ENCODE data around the gene CCDC81.

Gene CCDC81

DNA sequence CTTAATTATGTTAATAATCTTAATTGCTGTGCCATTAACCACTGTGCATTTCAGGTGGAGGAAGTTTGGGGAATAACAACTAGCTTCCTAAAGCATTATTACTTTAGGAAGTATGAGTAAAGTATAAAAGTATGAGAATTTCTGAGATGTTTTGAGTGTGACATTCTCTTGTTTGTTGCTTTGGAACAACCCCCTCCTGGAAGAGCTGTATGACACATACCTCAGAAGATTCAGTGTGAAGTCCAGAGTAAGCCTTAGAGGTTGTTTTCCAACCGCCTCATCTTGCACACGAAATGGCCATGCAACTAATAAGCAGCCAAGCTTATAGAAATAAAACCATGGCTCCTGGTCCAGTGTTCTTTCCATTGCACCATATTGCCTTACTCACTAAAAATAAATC lies 21.7 kb downstream of the CCDC81 start:
- in situ Hi-C loops (cut with HindIII; ENCODE audit: low sequenced_read_pairs): no loop called here
- DNase-seq (ENCODE audit: low read depth): no peak
- no peak overlapping the region for H3K4me3 ChIP-seq (ENCODE audit: low read depth, low read length)
- TF ChIP-seq, protein P1, sequence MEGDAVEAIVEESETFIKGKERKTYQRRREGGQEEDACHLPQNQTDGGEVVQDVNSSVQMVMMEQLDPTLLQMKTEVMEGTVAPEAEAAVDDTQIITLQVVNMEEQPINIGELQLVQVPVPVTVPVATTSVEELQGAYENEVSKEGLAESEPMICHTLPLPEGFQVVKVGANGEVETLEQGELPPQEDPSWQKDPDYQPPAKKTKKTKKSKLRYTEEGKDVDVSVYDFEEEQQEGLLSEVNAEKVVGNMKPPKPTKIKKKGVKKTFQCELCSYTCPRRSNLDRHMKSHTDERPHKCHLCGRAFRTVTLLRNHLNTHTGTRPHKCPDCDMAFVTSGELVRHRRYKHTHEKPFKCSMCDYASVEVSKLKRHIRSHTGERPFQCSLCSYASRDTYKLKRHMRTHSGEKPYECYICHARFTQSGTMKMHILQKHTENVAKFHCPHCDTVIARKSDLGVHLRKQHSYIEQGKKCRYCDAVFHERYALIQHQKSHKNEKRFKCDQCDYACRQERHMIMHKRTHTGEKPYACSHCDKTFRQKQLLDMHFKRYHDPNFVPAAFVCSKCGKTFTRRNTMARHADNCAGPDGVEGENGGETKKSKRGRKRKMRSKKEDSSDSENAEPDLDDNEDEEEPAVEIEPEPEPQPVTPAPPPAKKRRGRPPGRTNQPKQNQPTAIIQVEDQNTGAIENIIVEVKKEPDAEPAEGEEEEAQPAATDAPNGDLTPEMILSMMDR (IDR thresholded peaks at IDR 0.05; ENCODE audit: low read depth, low read length, missing control alignments): no peak

DNA sequence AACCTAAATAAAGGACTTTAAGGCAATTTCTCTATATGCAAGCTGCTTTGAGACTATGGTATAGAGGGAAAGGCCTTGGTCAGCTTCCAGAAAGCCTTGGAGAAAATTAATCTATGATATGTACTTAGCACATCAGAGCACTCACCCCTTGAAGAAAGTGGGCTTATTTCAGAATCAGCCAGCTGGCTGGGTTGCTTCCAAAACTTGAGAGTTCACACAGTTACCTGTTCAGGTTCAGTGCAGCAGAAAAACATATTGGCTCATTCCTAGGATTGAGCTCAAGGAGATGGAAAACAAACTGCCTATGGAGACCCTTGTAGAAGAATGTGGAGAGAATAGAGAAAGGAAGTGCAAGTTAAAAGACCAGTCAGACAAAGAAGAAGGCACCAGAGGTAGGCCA lies 22.7 kb downstream of the CCDC81 start:
- in situ Hi-C loops (cut with HindIII; ENCODE audit: low sequenced_read_pairs): no loop called here
- no peak for DNase-seq (ENCODE audit: low read depth)
- TF ChIP-seq, protein P1 (IDR thresholded peaks at IDR 0.05; ENCODE audit: low read depth, low read length, missing control alignments): no peak
- no peak overlapping the region for H3K4me3 ChIP-seq (ENCODE audit: low read depth, low read length)

DNA sequence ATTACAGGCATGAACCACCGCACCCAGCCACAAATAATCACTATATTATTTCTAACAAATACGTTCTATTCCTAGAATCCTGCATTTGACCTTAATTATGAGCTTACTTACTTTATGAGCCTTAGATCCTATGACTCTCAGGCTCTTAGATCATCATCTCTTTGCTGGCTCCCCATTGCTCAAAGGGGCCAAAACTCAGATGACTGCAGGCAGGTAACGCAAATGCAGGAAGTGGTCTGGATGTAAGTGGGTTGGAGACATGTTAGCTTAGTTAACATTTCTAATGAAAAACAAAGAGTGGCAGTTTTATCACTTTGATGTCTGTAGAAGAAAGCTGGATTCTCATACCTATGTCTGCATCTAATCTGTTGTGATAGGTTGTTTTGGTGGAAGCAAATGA lies 23.4 kb downstream of the CCDC81 start:
- DNase-seq (ENCODE audit: low read depth): no peak
- TF ChIP-seq, protein P1 (IDR thresholded peaks at IDR 0.05; ENCODE audit: low read depth, low read length, missing control alignments): no peak
- no peak overlapping the region for H3K4me3 ChIP-seq (ENCODE audit: low read depth, low read length)
- in situ Hi-C loops (cut with HindIII; ENCODE audit: low sequenced_read_pairs): no loop called here

DNA sequence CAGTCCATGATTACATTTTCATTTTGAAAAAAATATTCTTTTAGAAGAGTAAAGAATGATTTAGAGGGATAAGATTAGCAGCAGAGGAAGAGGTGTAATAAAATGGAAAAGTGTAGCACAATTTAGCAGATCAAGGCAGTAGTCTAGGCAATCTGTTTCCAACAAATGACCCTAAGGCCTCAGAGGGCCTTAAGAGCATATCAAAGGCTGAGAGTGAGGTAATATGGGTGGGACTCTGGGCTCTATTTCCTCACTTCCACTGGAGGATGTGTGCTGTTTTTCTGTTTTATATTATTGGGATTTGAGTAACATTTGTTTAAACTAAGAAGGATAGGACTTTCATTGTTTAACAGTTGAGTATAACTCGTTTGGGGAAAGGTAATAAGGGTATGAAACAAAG lies 28.8 kb downstream of the CCDC81 start:
- no peak for DNase-seq (ENCODE audit: low read depth)
- TF ChIP-seq, protein P1 (IDR thresholded peaks at IDR 0.05; ENCODE audit: low read depth, low read length, missing control alignments): no peak
- no peak overlapping the region for H3K4me3 ChIP-seq (ENCODE audit: low read depth, low read length)
- in situ Hi-C loops (cut with HindIII; ENCODE audit: low sequenced_read_pairs): no loop called here

DNA sequence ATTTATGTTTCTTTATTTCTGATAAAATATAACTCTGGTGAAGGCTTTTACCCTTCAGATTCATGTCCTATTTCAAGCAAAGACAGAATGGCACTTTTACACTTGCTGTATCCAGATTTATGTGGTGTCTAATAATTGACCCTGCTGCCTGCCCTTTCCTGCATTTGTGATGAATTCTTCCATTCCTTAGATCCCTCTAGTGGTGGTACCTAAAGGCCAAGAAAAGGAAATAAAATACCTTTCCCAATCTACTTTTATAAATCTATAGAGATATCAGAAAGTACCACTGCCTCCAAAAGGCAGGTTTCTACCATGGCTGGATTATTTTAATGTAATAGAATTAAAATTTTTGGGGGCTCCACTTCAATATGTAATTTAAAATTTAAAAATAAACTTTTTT lies 34.2 kb downstream of the CCDC81 start:
- TF ChIP-seq, protein P1 (IDR thresholded peaks at IDR 0.05; ENCODE audit: low read depth, low read length, missing control alignments): peak; percentile 52
- no peak for DNase-seq (ENCODE audit: low read depth)
- no peak overlapping the region for H3K4me3 ChIP-seq (ENCODE audit: low read depth, low read length)
- in situ Hi-C loops (cut with HindIII; ENCODE audit: low sequenced_read_pairs): no loop called here

DNA sequence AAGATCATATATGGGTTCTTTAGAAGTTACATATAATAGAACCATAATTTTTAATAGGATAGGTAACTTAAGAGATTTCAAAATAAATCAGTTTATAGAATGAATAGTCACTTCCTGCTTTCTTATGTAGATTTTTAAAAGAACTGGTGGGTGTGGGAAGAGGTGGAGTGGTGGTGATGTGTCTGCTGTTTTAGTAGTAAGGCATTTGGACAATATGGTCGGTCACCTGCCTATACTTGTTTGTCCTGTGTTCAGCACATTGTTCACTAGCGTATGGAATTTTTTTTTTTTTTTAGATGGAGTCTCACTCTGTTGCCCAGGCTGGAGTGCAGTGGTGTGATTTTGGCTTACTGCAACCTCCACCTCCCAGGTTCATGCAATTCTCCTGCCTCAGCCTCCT lies 39.3 kb downstream of the CCDC81 start:
- H3K4me3 ChIP-seq (ENCODE audit: low read depth, low read length): no peak overlapping the region
- TF ChIP-seq, protein P1 (IDR thresholded peaks at IDR 0.05; ENCODE audit: low read depth, low read length, missing control alignments): no peak
- DNase-seq (ENCODE audit: low read depth): no peak
- in situ Hi-C loops (cut with HindIII; ENCODE audit: low sequenced_read_pairs): no loop called here

DNA sequence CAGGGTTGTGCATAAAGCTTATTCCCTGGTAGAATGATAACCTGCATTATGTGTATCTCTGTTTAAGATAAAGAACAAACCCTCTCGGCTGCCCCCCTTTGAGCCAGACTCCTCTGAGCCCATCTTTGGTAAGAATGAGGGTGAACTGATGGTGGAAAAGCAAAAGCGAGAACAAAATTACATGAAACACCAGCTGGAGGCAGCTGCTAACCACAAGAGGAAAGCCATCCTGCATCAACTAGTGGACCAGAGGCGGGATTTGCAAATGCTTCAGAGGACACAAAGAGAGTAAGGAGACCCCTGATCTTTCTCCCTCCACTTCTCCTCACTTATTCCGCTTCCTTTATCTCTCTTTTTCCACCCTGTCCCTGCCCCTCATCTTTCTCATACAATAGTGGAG lies 40.3 kb downstream of the CCDC81 start:
- no peak overlapping the region for H3K4me3 ChIP-seq (ENCODE audit: low read depth, low read length)
- DNase-seq (ENCODE audit: low read depth): no peak
- in situ Hi-C loops (cut with HindIII; ENCODE audit: low sequenced_read_pairs): no loop called here
- TF ChIP-seq, protein P1 (IDR thresholded peaks at IDR 0.05; ENCODE audit: low read depth, low read length, missing control alignments): no peak

Data from astrocyte of the cerebellum (primary cell).